Naive thymus-derived CD4-positive, alpha-beta T cell (primary cell): Measurements from ENCODE around the gene PRKRIP1. TPM values are rescaled to one million over a fixed set of nuclear protein-coding genes. Genes with fewer than 3 reads are reported as not detected.

Experiments used
- ATAC-seq: fragments of 150-1000 bp; cut with Tn5 transposase; 2 replicates; pipeline ENCODE4 v1.10.0; 2021; ENCODE audit warnings: mild to moderate bottlenecking, moderate library complexity
- CTCF ChIA-PET: fragments of 350-600 bp; sonication (Branson Sonifier 250); formaldehyde crosslinking; loops from one replicate; lab custom pipeline; 2021; ENCODE audit warnings: antibody characterized with exemption; lab: Charles Lee
- POLR2A ChIA-PET: fragments of 350-600 bp; sonication (Branson Sonifier 250); formaldehyde crosslinking; loops from one replicate; lab custom pipeline; 2021; ENCODE audit warnings: antibody characterized with exemption, inconsistent platforms; lab: Charles Lee
- DNase-seq, 9 donors: peaks; one replicate each; pipeline versions ENCODE4 v3.0.0 to v3.0.0-alpha.2; 2020 to 2022; ENCODE audit warnings: mixed read lengths in 1 of 9
- H3K27ac ChIP-seq: one replicate; pipeline ENCODE4 v1.7.0; 2013; ENCODE audit warnings: mild to moderate bottlenecking, low read depth, low read length, moderate library complexity
- H3K27me3 ChIP-seq, 2 donors: one replicate each; pipeline ENCODE4 v1.7.0; 2013; ENCODE audit warnings: low read length in 2 of 2, mild to moderate bottlenecking in 2 of 2, moderate library complexity in 2 of 2; ENCODE audit not compliant: control insufficient read depth in 2 of 2, insufficient read depth in 2 of 2
- H3K36me3 ChIP-seq, 3 experiments: 1 replicate in 2 of 3; 2 replicates in 1 of 3; pipeline ENCODE4 v1.7.0; 2013; ENCODE audit warnings: low read length in 3 of 3, mild to moderate bottlenecking in 3 of 3, moderate library complexity in 1 of 3; ENCODE audit not compliant: insufficient read depth in 3 of 3, control insufficient read depth in 2 of 3
- H3K4me1 ChIP-seq, 2 donors: one replicate each; pipeline ENCODE4 v1.7.0; 2013; ENCODE audit warnings: low read length in 2 of 2, mild to moderate bottlenecking in 2 of 2, moderate library complexity in 1 of 2; ENCODE audit not compliant: control insufficient read depth in 2 of 2, insufficient read depth in 2 of 2
- H3K4me3 ChIP-seq: 2 replicates; pipeline ENCODE4 v1.7.0; 2013; ENCODE audit warnings: mild to moderate bottlenecking, low read length
- H3K9me3 ChIP-seq, 3 experiments: 1 replicate in 2 of 3; 2 replicates in 1 of 3; pipeline ENCODE4 v1.7.0; 2013; ENCODE audit warnings: low read length in 3 of 3; ENCODE audit not compliant: control insufficient read depth in 2 of 3
- H3K27ac Mint-ChIP-seq, 9 donors: one replicate each; pipeline ENCODE4 v1.8.0; 2020 to 2022; ENCODE audit warnings: mixed read lengths in 9 of 9, mild to moderate bottlenecking in 8 of 9, moderate library complexity in 5 of 9, inconsistent platforms in 2 of 9
- H3K27me3 Mint-ChIP-seq, 5 donors: one replicate each; pipeline ENCODE4 v1.8.0; 2021 to 2022; ENCODE audit warnings: mixed read lengths in 5 of 5, mild to moderate bottlenecking in 1 of 5
- H3K36me3 Mint-ChIP-seq, 5 donors: one replicate each; pipeline ENCODE4 v1.8.0; 2020 to 2022; ENCODE audit warnings: mixed read lengths in 5 of 5, mild to moderate bottlenecking in 3 of 5, inconsistent platforms in 1 of 5
- H3K4me1 Mint-ChIP-seq, 7 donors: one replicate each; pipeline ENCODE4 v1.8.0; 2020 to 2022; ENCODE audit warnings: mixed read lengths in 7 of 7, mild to moderate bottlenecking in 3 of 7, inconsistent platforms in 1 of 7
- H3K4me3 Mint-ChIP-seq, 10 donors: one replicate each; pipeline ENCODE4 v1.8.0; 2020 to 2022; ENCODE audit warnings: mild to moderate bottlenecking in 10 of 10, mixed read lengths in 10 of 10, moderate library complexity in 6 of 10, inconsistent platforms in 2 of 10
- H3K9me3 Mint-ChIP-seq, 11 donors: one replicate each; pipeline ENCODE4 v1.8.0; 2020 to 2022; ENCODE audit warnings: mixed read lengths in 11 of 11, mild to moderate bottlenecking in 4 of 11, inconsistent platforms in 1 of 11, moderate library complexity in 1 of 11
- intact Hi-C, 2 donors: fragments of 100-400 bp; cut with micrococcal nuclease; formaldehyde crosslinking; loops; one replicate each; pipeline ENCODE4 v1.15.1; 2023
- polyA plus RNA-seq, 2 donors: library from polyadenylated mRNA; unstranded; fragments of 300-500 nt; fragmentation: Illumina TruSeq; gene quantifications; one replicate each; pipeline ENCODE4 v1.2.3, GENCODE V29; 2021
- total RNA-seq, 6 experiments: library from RNA in 5 of 6; stranded (reverse) in 5 of 6; gene quantifications; 1 replicate in 5 of 6; 2 replicates in 1 of 6; pipeline ENCODE4 v1.2.3 and lab custom pipeline; 2021 to 2026

Gene PRKRIP1
- total and polyA plus RNA-seq, 7 experiments from 2014 or later, result 15.7 to 58.4 (median 39.6) TPM

- Histone ChIP-seq H3K27me3 (no peaks in the 10 kb centered on the region), H3K4me3 (no peak overlapping the region), H3K9me3 (no peaks in the 10 kb centered on the region), H3K36me3 (peaks cover 0 to 47% (median 0%) of the 10 kb centered on the region in 3 experiments), H3K27ac (no peak overlapping the region), H3K4me1 (no peaks in the 10 kb centered on the region)
- intact Hi-C loops, result no loop called here
- Mint-ChIP-seq H3K4me3 (no peak overlapping the region), H3K36me3 (peaks cover 0 to 2% (median 0%) of the 10 kb centered on the region in 5 donors), H3K27ac (no peak overlapping the region), H3K27me3 (no peaks in the 10 kb centered on the region), H3K4me1 (peaks cover 0 to 5% (median 4%) of the 10 kb centered on the region in 7 donors), H3K9me3 (no peaks in the 10 kb centered on the region)
- DNase-seq (no peak), ATAC-seq (no peak)
- CTCF ChIA-PET, result no interaction called here
- POLR2A ChIA-PET, result interaction anchor here (1.4 to 1.8 kb wide), 2 partner anchors 8 to 41 kb away, joined by 5 to 6 read pairs; partner anchors contain the start of gene ALKBH4
Measured at GRCh38 chr7:102456327-102456726, 60.2 kb downstream of the PRKRIP1 start.

GRCh38 chr7:102457352-102457924 is 61.3 kb downstream of the PRKRIP1 start:
- Histone ChIP-seq H3K4me1 (no peaks in the 10 kb centered on the region), H3K36me3 (peaks cover 0 to 47% (median 0%) of the 10 kb centered on the region in 3 experiments), H3K27me3 (no peaks in the 10 kb centered on the region), H3K4me3 (no peak overlapping the region), H3K9me3 (no peaks in the 10 kb centered on the region), H3K27ac (no peak overlapping the region)
- ATAC-seq, result no peak
- intact Hi-C loops, result no loop called here
- peaks cover 0 to 2% (median 0%) of the 10 kb centered on the region in 5 donors for H3K36me3 Mint-ChIP-seq
- CTCF ChIA-PET, result no interaction called here
- DNase-seq, result no peak
- H3K4me1 Mint-ChIP-seq, result peaks cover 1 to 13% (median 7%) of the 10 kb centered on the region in 7 donors
- H3K27me3 Mint-ChIP-seq, result no peaks in the 10 kb centered on the region
- H3K4me3 Mint-ChIP-seq, result no peak overlapping the region
- H3K9me3 Mint-ChIP-seq, result no peaks in the 10 kb centered on the region
- POLR2A ChIA-PET, result interaction anchor here (1.8 kb wide), 1 partner anchor 42 kb away, joined by 6 read pairs; no protein-coding TSS in a partner anchor
- no peak overlapping the region for H3K27ac Mint-ChIP-seq

- ChIA-PET POLR2A (interaction anchor here (1.1 kb wide), 1 partner anchor 33 kb away, joined by 3 read pairs; no protein-coding TSS in a partner anchor), CTCF (interaction anchor here (1.7 kb wide), 1 partner anchor 55 kb away, joined by 4 read pairs; no protein-coding TSS in a partner anchor)
- Mint-ChIP-seq H3K27ac (no peak overlapping the region), H3K36me3 (peaks cover 0 to 2% (median 0%) of the 10 kb centered on the region in 5 donors), H3K27me3 (no peaks in the 10 kb centered on the region), H3K4me1 (peaks cover 15 to 26% (median 20%) of the 10 kb centered on the region in 7 donors), H3K9me3 (no peaks in the 10 kb centered on the region), H3K4me3 (no peak overlapping the region)
- Histone ChIP-seq H3K4me1 (peaks cover 9% of the 10 kb centered on the region in 2 donors), H3K9me3 (no peaks in the 10 kb centered on the region), H3K27ac (no peak overlapping the region), H3K4me3 (no peak overlapping the region), H3K27me3 (no peaks in the 10 kb centered on the region), H3K36me3 (peaks cover 0 to 49% (median 0%) of the 10 kb centered on the region in 3 experiments)
- intact Hi-C loops, result no loop called here
- no peak for DNase-seq
- no peak for ATAC-seq
Measured at GRCh38 chr7:102459221-102459844, 63.2 kb downstream of the PRKRIP1 start.

- no peak overlapping the region for H3K4me3 Mint-ChIP-seq
- POLR2A ChIA-PET, result no interaction called here
Measured at GRCh38 chr7:102460467-102460866, 64.3 kb downstream of the PRKRIP1 start.

GRCh38 chr7:102463841-102464576 is 67.8 kb downstream of the PRKRIP1 start:
- Mint-ChIP-seq H3K4me1 (peaks cover 20 to 46% (median 37%) of the 10 kb centered on the region in 7 donors), H3K4me3 (peak overlapping the region; percentile 82 to 95 (median 90))
- peaks cover 19 to 22% of the 10 kb centered on the region in 2 donors for H3K4me1 ChIP-seq

More at GRCh38 chr7:102460467-102460866, 64.3 kb downstream of the PRKRIP1 start:
- H3K4me1 Mint-ChIP-seq, result peaks cover 20 to 28% (median 22%) of the 10 kb centered on the region in 7 donors
- H3K27ac Mint-ChIP-seq, result peak overlapping the region in 2 of 9 donors; percentile 21 to 59
- DNase-seq, result no peak
- H3K36me3 Mint-ChIP-seq, result peaks cover 0 to 2% (median 0%) of the 10 kb centered on the region in 5 donors
- ATAC-seq, result no peak
- Histone ChIP-seq H3K4me3 (no peak overlapping the region), H3K9me3 (no peaks in the 10 kb centered on the region), H3K27me3 (no peaks in the 10 kb centered on the region), H3K36me3 (peaks cover 0 to 55% (median 0%) of the 10 kb centered on the region in 3 experiments), H3K4me1 (peaks cover 9 to 12% of the 10 kb centered on the region in 2 donors), H3K27ac (no peak overlapping the region)
- CTCF ChIA-PET, result interaction anchor here (1.0 to 1.7 kb wide), 2 partner anchors 30 to 56 kb away, joined by 3 to 4 read pairs; no protein-coding TSS in a partner anchor
- intact Hi-C loops, result loop anchor here (5.0 to 10.0 kb wide), 2 partner anchors 173 to 176 kb away; partner anchors contain the start of gene SH2B2 (in 2 of the 2)
- no peaks in the 10 kb centered on the region for H3K9me3 Mint-ChIP-seq
- H3K27me3 Mint-ChIP-seq, result no peaks in the 10 kb centered on the region

More at GRCh38 chr7:102463841-102464576, 67.8 kb downstream of the PRKRIP1 start:
- no peaks in the 10 kb centered on the region for H3K9me3 Mint-ChIP-seq
- Histone ChIP-seq H3K36me3 (peaks cover 0 to 38% (median 0%) of the 10 kb centered on the region in 3 experiments), H3K9me3 (no peaks in the 10 kb centered on the region), H3K4me3 (peak overlapping the region; percentile 99), H3K27ac (peak overlapping the region; percentile 84), H3K27me3 (no peaks in the 10 kb centered on the region)
- peak overlapping the region; percentile 28 to 90 (median 78) for H3K27ac Mint-ChIP-seq
- CTCF ChIA-PET, result interaction anchor here (0.9 to 1.4 kb wide), 7 partner anchors 13 to 59 kb away, joined by 3 to 7 read pairs (median 4); no protein-coding TSS in a partner anchor
- no peak for ATAC-seq
- POLR2A ChIA-PET, result interaction anchor here (1.0 to 3.2 kb wide), 7 partner anchors 9 to 68 kb away, joined by 3 to 28 read pairs (median 6); partner anchors contain the start of genes ORAI2 and PRKRIP1
- DNase-seq, result no peak
- peaks cover 0 to 6% (median 0%) of the 10 kb centered on the region in 5 donors for H3K36me3 Mint-ChIP-seq
- intact Hi-C loops, result loop anchor here (1.0 to 10.0 kb wide), 8 partner anchors 29 to 179 kb away; partner anchors contain the start of genes PRKRIP1 (in 2 of the 2), SH2B2 (in 2 of the 2) and ORAI2 (in 1 of the 2)
- H3K27me3 Mint-ChIP-seq, result no peaks in the 10 kb centered on the region
